Ectodermal cell (in vitro differentiated cells): ENCODE measurements around the gene TFAP2E.

Source experiments
- H3K27ac ChIP-seq: 2 replicates; pipeline ENCODE4 v1.7.0; 2013; ENCODE audit warnings: mild to moderate bottlenecking, low read depth, low read length; ENCODE audit not compliant: insufficient read depth, poor library complexity, severe bottlenecking
- H3K27me3 ChIP-seq: 2 replicates; pipeline ENCODE4 v1.7.0; 2013; ENCODE audit warnings: mild to moderate bottlenecking, low read length; ENCODE audit not compliant: insufficient read depth, control insufficient read depth, poor library complexity, severe bottlenecking
- H3K36me3 ChIP-seq: one replicate; pipeline ENCODE4 v1.7.0; 2013; ENCODE audit warnings: low read length; ENCODE audit not compliant: control insufficient read depth, insufficient read depth
- H3K4me1 ChIP-seq: one replicate; pipeline ENCODE4 v1.7.0; 2013; ENCODE audit warnings: low read length; ENCODE audit not compliant: control insufficient read depth, insufficient read depth
- H3K4me3 ChIP-seq: 2 replicates; pipeline ENCODE4 v1.7.0; 2013; ENCODE audit warnings: low read depth, low read length, control low read depth; ENCODE audit not compliant: insufficient read depth
- H3K9me3 ChIP-seq: 2 replicates; pipeline ENCODE4 v1.7.0; 2013; ENCODE audit warnings: mild to moderate bottlenecking, low read length, moderate library complexity; ENCODE audit not compliant: control insufficient read depth
- WGBS, 2 experiments: methylation state at CpG; one replicate each; pipeline ENCODE4 v1.1.7; 2013; ENCODE audit warnings: missing lambda C conversion rate in 2 of 2; 5-methylcytosine and 5-hydroxymethylcytosine counted together

TFAP2E gene

DNA sequence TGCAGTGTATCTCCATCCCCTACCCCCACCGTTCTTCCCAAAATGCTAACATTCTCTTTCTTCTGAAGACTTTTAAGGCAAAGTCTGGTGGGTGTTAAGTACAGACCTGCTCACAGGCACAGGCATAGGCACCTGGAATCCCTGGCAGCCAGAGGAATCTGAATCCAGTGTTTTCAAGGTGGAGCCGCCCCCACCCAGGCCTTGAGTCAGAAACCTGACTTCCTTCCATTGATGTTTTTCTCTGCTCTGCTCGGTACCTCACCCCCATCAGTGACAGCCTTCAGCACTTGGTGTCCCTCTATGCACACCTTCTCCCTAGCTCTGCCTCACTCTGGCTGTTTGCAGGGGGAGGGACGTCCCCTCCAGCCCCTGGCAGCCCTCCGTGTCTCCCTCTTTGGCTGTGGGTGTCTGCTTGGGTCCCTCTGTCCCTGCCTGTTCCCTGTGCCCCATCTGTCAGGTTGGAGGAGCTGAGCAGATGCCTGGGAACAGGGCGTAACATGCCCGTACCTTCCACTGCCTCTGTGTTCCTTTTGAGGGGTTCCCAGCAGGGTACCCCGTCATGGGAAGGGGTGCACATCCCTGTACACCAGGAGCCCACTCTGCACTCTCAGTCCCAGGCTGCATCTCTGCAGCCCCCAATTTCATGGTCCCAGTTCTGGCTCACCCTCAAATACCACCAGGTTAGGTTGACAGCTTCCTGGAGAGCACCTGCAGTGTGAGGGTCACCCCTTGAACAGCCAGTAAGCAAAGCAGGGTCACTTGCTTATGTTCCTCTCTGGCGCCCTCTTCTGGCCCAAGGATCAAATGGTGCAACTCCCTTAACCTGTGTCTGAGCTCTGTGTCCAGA is 8.9 kb upstream of the TFAP2E start:
- Histone ChIP-seq H3K9me3 (no peaks in the 10 kb centered on the region), H3K36me3 (peaks cover 12% of the 10 kb centered on the region), H3K4me1 (no peaks in the 10 kb centered on the region), H3K27ac (no peak overlapping the region), H3K27me3 (peaks cover under 1% of the 10 kb centered on the region), H3K4me3 (no peak overlapping the region)
- 82 to 84% methylated on average over 9 of the region's 9 CpGs for WGBS, 2 experiments

DNA sequence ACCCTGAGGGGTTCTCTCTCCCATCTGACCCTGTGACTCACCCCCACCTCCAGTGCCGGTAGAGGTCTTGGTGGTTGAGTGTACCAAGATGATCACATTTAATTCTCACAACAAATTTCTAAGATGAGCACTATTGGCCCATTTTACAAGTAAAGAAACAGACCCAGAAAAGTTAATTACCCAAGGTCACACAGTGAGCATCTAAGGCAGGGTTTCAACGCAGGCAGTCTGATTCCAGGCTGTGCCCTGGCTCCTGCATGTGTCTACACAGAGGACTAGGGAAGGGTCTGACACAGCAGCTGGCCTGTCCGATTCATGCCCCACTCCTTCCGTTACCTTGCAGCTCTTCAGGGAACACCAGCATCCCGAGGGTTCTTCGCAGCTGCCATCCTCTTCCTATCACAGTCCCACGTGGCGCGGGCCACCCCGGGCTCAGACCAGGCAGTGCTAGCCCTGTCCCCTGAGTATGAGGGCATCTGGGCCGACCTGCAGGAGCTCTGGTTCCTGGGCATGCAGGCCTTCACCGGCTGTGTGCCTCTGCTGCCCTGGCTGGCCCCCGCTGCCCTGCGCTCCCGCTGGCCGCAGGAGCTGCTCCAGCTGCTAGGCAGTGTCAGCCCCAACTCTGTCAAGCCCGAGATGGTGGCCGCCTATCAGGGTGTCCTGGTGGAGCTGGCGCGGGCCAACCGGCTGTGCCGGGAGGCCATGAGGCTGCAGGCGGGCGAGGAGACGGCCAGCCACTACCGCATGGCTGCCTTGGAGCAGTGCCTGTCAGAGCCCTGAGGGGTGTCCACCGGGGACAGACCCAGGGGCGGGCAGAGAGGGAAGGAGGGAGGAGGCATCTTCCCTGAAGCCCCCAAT is 8.0 kb upstream of the TFAP2E start:
- Histone ChIP-seq H3K27me3 (peaks cover 9% of the 10 kb centered on the region), H3K4me3 (no peak overlapping the region), H3K27ac (no peak overlapping the region), H3K36me3 (peaks cover 12% of the 10 kb centered on the region), H3K4me1 (no peaks in the 10 kb centered on the region), H3K9me3 (no peaks in the 10 kb centered on the region)
- WGBS, 2 experiments, result 93% methylated on average over 28 of the region's 28 CpGs

DNA sequence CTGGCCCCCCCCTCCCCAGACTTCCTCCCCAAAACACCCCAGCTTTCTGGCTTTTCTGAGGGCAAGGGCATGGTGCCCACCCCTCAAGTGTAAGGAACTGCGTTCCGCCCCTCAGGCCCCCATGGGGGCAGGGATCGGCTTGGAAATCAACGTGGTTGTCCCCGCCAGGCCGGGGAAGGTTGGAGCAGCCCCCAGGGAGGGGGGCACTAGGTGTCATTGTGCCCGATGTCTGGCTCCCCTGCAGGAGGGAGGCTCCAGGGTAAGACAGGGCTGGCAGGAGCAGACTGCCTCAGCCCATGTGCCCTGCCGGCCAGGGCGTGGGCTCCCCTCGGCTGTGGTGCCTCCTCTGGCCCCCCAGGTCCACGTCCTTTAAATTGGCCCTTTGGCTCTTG is 7.4 kb upstream of the TFAP2E start:
- H3K4me1 ChIP-seq, result no peaks in the 10 kb centered on the region
- H3K4me3 ChIP-seq, result no peak overlapping the region
- peaks cover 15% of the 10 kb centered on the region for H3K27me3 ChIP-seq
- 92 to 96% methylated on average over 11 of the region's 11 CpGs for WGBS, 2 experiments
- H3K9me3 ChIP-seq, result no peaks in the 10 kb centered on the region
- H3K36me3 ChIP-seq, result peaks cover 12% of the 10 kb centered on the region
- no peak overlapping the region for H3K27ac ChIP-seq

DNA sequence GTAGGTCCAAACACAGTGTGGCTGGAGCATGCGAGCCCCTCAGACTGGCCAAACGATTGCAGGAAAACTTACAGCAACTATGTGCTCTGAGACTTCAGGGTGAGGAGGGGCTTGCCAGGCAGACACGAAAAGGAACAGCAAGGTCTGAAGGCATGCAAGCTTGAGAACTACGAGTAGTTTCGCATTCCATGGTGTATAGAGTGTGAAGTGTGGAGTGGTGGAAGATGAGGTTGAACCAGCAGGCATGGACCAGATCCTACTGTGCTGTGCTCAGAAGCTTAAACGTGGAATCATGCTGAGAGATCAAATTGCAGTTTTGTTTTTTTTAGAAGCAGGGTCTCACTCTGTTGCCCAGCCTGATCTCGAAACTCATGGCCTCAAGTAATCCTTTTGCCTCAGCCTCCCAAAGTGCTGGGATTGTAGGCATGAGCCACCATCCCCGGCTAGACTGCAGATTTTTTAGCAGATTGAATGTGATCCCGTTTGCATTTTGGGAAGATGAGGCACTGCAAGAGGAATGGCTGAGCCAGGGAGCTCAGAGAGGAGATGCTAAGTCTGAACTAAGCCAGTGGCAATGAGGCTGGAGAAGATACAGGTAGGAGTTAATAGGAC is 5.1 kb upstream of the TFAP2E start:
- Histone ChIP-seq H3K4me3 (no peak overlapping the region), H3K27ac (no peak overlapping the region), H3K36me3 (no peaks in the 10 kb centered on the region), H3K4me1 (no peaks in the 10 kb centered on the region), H3K9me3 (no peaks in the 10 kb centered on the region), H3K27me3 (peaks cover 38% of the 10 kb centered on the region)
- 69 to 70% methylated on average over 9 of the region's 9 CpGs for WGBS, 2 experiments

DNA sequence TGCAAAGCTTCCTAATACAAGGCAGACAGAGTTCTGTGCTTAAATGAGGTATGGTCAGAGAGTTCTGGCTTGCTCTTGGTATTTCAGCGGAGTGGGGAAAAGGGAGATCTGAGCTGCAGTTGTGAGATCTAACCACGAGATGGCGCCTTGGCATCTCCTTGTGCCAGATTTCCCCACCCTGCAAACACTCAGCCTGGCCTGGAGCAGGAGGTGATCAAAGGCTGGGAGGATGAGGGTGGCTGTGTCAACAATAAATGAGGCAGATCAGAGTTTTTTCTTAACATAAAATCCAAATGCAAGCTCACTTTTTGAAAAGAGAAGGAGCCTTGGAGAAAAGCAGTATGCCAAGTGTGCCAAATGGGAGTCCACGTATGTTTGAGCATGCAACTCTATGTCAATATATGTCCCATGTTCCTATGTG is 4.1 kb upstream of the TFAP2E start:
- Histone ChIP-seq H3K9me3 (no peaks in the 10 kb centered on the region), H3K27ac (no peak overlapping the region), H3K36me3 (no peaks in the 10 kb centered on the region), H3K4me1 (no peaks in the 10 kb centered on the region), H3K27me3 (peaks cover 48% of the 10 kb centered on the region), H3K4me3 (no peak overlapping the region)
- WGBS, 2 experiments, result 25 to 29% methylated on average over 4 of the region's 4 CpGs

DNA sequence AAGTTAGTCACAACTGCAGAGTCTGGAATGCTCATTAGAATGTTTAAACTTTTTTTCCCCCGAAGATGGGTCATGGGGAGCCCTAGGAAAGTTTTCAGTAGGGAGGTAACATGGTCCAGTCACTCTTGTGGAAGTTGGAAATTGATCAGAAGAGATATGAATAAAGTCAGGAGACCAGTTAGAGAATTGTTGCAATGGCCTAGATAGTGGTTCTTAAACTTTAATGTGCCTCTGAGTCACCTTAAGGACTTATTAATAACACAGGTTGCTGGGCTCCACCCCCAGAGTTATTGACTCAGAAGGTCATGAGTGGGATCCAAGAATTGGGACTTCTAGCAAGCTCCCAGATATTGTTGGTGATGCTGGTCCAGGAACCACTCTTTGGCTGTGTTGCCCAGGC is 3.2 kb upstream of the TFAP2E start:
- Histone ChIP-seq H3K36me3 (no peaks in the 10 kb centered on the region), H3K9me3 (no peaks in the 10 kb centered on the region), H3K4me1 (no peaks in the 10 kb centered on the region), H3K27me3 (peaks cover 57% of the 10 kb centered on the region), H3K27ac (no peak overlapping the region), H3K4me3 (no peak overlapping the region)
- 78 to 86% methylated on average over 1 of the region's 1 CpG for WGBS, 2 experiments

DNA sequence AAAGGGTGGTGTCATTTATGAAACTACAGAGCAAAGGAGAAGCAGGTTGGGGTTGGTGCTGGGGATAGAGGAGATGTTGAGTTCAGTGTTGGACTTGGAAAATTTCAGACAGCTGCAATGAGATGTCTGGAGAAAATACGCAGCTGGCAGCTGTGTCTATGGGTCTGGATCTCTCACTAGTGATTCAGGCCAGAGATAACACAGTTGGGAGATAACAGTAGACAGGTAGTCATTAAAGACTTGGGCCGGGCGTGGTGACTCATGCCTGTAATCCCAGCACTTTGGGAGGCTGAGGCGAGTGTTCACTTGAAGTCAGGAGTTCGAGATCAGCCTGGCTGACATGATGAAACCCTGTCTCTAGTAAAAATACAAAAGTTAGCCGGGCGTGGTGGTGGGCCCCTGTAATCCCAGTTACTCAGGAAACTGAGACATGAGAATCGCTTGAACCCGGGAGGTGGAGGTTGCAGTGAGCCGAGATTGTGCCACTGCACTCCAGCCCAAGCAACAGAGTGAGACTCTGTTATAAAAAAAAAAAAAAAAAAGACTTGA is 2.5 kb upstream of the TFAP2E start:
- Histone ChIP-seq H3K9me3 (no peaks in the 10 kb centered on the region), H3K27me3 (peaks cover 65% of the 10 kb centered on the region), H3K4me1 (no peaks in the 10 kb centered on the region), H3K4me3 (no peak overlapping the region), H3K36me3 (no peaks in the 10 kb centered on the region), H3K27ac (no peak overlapping the region)
- 87 to 92% methylated on average over 10 of the region's 10 CpGs for WGBS, 2 experiments

DNA sequence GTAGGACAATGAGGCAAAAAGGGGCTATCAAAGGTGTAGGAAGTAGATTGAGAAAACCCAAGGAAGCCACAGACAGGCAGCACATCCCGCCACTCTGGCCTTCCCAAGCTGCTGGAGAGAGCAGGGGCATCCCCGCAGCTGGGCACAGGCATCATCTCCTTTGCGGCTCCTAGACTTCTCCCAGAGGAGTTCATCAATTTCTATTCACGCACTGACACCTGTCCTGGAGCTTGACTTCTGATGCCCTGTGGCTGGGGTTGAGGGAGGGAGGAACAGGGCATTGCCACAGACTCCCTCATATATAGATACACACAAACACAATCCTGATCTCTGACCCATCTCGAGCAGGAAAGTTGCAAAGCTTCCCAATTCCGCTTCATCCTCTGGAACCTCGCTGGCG is 1.9 kb upstream of the TFAP2E start:
- Histone ChIP-seq H3K36me3 (no peaks in the 10 kb centered on the region), H3K4me3 (no peak overlapping the region), H3K27me3 (peaks cover 71% of the 10 kb centered on the region), H3K4me1 (no peaks in the 10 kb centered on the region), H3K9me3 (no peaks in the 10 kb centered on the region), H3K27ac (no peak overlapping the region)
- 89 to 90% methylated on average over 8 of the region's 8 CpGs for WGBS, 2 experiments

DNA sequence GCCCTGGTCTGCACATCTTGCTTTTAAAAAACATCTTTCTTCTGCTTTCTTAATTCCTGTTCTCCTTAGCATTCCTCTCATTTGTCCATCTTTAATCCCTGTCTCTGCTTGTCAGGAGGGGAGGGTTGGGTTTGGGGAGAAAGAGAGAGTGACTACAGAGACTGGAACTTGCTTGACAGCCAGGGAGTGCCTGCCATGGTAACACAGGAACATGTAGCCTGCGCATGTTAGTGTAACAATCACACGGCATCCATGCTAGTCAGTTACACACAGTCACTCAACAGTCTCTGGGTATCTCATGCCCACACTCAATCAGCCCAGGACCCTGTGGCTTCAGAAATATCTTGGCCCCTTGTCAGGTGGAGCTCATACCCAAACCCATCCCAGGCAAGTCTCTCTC is 818 bp upstream of the TFAP2E start:
- H3K36me3 ChIP-seq, result no peaks in the 10 kb centered on the region
- H3K9me3 ChIP-seq, result no peaks in the 10 kb centered on the region
- H3K4me3 ChIP-seq, result no peak overlapping the region
- no peak overlapping the region for H3K27ac ChIP-seq
- WGBS, 2 experiments, result 86 to 92% methylated on average over 2 of the region's 2 CpGs
- no peaks in the 10 kb centered on the region for H3K4me1 ChIP-seq
- H3K27me3 ChIP-seq, result peaks cover 81% of the 10 kb centered on the region
